ENCODE data around the gene ARID4B.

ARID4B gene

GRCh38 chr1:235181561-235182245 lies 146.3 kb downstream of the ARID4B start:
- H4K91ac ChIP-seq (ENCODE audit: low read depth, low read length), result no peak overlapping the region
- no peak overlapping the region for H4K12ac ChIP-seq (ENCODE audit: low read depth, low read length)
- no peak overlapping the region for H2BK5ac ChIP-seq (ENCODE audit: low read depth, low read length, poor library complexity)
- no CpG with 5 or more reads among the region's 8 CpGs for WGBS (ENCODE audit: extremely low coverage, insufficient coverage, insufficient read length)
- no peak overlapping the region for H2BK12ac ChIP-seq (ENCODE audit: low read length)
- no peaks in the 10 kb centered on the region for H3K79me2 ChIP-seq (ENCODE audit: control insufficient read depth, insufficient read depth, low read length, poor library complexity)
- H3K18ac ChIP-seq (ENCODE audit: low read length), result no peak overlapping the region
- no peak overlapping the region for H2AK5ac ChIP-seq (ENCODE audit: low read length)
- no peak overlapping the region for H3K14ac ChIP-seq (ENCODE audit: low read length)
- no peaks in the 10 kb centered on the region for H3K27me3 ChIP-seq (ENCODE audit: insufficient read depth, low read length)
- H3K27ac ChIP-seq (ENCODE audit: low read depth, low read length), result no peak overlapping the region
- no peak overlapping the region for H3K9ac ChIP-seq (ENCODE audit: low read length)
- no peaks in the 10 kb centered on the region for H3K79me1 ChIP-seq (ENCODE audit: low read length)
- H3K4ac ChIP-seq (ENCODE audit: low read depth, low read length), result no peak overlapping the region
- H3K23ac ChIP-seq (ENCODE audit: low read length), result no peak overlapping the region
- no peak for DNase-seq
- no peaks in the 10 kb centered on the region for H3K9me3 ChIP-seq (ENCODE audit: insufficient read depth, low read depth, low read length)
- peaks cover 15 to 17% of the 10 kb centered on the region in 2 experiments for H3K36me3 ChIP-seq (ENCODE audit: control insufficient read depth in 1 of 2, insufficient read depth in 2 of 2, low read length in 2 of 2)
- H3K4me1 ChIP-seq (ENCODE audit: control insufficient read depth in 1 of 2, insufficient read depth in 2 of 2, low read length in 2 of 2), result peaks cover 0 to under 1% of the 10 kb centered on the region in 2 experiments
- no peak overlapping the region for H2AFZ ChIP-seq (ENCODE audit: insufficient read depth, low read length, poor library complexity)
- H3K4me3 ChIP-seq (ENCODE audit: low read depth, low read length), result no peak overlapping the region
- no peak overlapping the region for H3K4me2 ChIP-seq (ENCODE audit: low read length)
- H2BK120ac ChIP-seq (ENCODE audit: insufficient read depth, low read length, poor library complexity), result no peak overlapping the region
- H4K8ac ChIP-seq (ENCODE audit: low read depth, low read length), result no peak overlapping the region

- no peak overlapping the region for H2AK5ac ChIP-seq (ENCODE audit: low read length)
- no peak overlapping the region for H2BK12ac ChIP-seq (ENCODE audit: low read length)
- no peak overlapping the region for H4K12ac ChIP-seq (ENCODE audit: low read depth, low read length)
- no peak overlapping the region for H2AFZ ChIP-seq (ENCODE audit: insufficient read depth, low read length, poor library complexity)
- H3K4me2 ChIP-seq (ENCODE audit: low read length), result no peak overlapping the region
- no peak overlapping the region for H3K14ac ChIP-seq (ENCODE audit: low read length)
- H3K27ac ChIP-seq (ENCODE audit: low read depth, low read length), result no peak overlapping the region
- H3K9ac ChIP-seq (ENCODE audit: low read length), result no peak overlapping the region
- no peak overlapping the region for H4K8ac ChIP-seq (ENCODE audit: low read depth, low read length)
- H3K79me2 ChIP-seq (ENCODE audit: control insufficient read depth, insufficient read depth, low read length, poor library complexity), result no peaks in the 10 kb centered on the region
- no peak for DNase-seq
- H3K4me1 ChIP-seq (ENCODE audit: control insufficient read depth in 1 of 2, insufficient read depth in 2 of 2, low read length in 2 of 2), result peaks cover 3% of the 10 kb centered on the region in 2 experiments
- H3K36me3 ChIP-seq (ENCODE audit: control insufficient read depth in 1 of 2, insufficient read depth in 2 of 2, low read length in 2 of 2), result peaks cover 18% of the 10 kb centered on the region in 2 experiments
- no peak overlapping the region for H3K4ac ChIP-seq (ENCODE audit: low read depth, low read length)
- no peak overlapping the region for H2BK120ac ChIP-seq (ENCODE audit: insufficient read depth, low read length, poor library complexity)
- no peak overlapping the region for H3K23ac ChIP-seq (ENCODE audit: low read length)
- no CpG with 5 or more reads among the region's 5 CpGs for WGBS (ENCODE audit: extremely low coverage, insufficient coverage, insufficient read length)
- no peaks in the 10 kb centered on the region for H3K27me3 ChIP-seq (ENCODE audit: insufficient read depth, low read length)
- no peak overlapping the region for H4K91ac ChIP-seq (ENCODE audit: low read depth, low read length)
- H3K9me3 ChIP-seq (ENCODE audit: insufficient read depth, low read depth, low read length), result no peaks in the 10 kb centered on the region
- no peaks in the 10 kb centered on the region for H3K79me1 ChIP-seq (ENCODE audit: low read length)
- no peak overlapping the region for H3K18ac ChIP-seq (ENCODE audit: low read length)
- no peak overlapping the region for H2BK5ac ChIP-seq (ENCODE audit: low read depth, low read length, poor library complexity)
- H3K4me3 ChIP-seq (ENCODE audit: low read depth, low read length), result no peak overlapping the region
Observed at GRCh38 chr1:235180916-235181460, 147.0 kb downstream of the ARID4B start.

GRCh38 chr1:235176486-235176885 lies 151.5 kb downstream of the ARID4B start:
- DNase-seq, result no peak
- Histone ChIP-seq H3K9me3 (ENCODE audit: insufficient read depth, low read depth, low read length) (no peaks in the 10 kb centered on the region), H3K14ac (ENCODE audit: low read length) (no peak overlapping the region), H3K27me3 (ENCODE audit: insufficient read depth, low read length) (no peaks in the 10 kb centered on the region), H2BK5ac (ENCODE audit: low read depth, low read length, poor library complexity) (no peak overlapping the region), H3K23ac (ENCODE audit: low read length) (no peak overlapping the region), H2AFZ (ENCODE audit: insufficient read depth, low read length, poor library complexity) (no peak overlapping the region), H3K36me3 (ENCODE audit: control insufficient read depth in 1 of 2, insufficient read depth in 2 of 2, low read length in 2 of 2) (peaks cover 27 to 28% of the 10 kb centered on the region in 2 experiments), H2AK5ac (ENCODE audit: low read length) (no peak overlapping the region), H3K9ac (ENCODE audit: low read length) (no peak overlapping the region), H4K8ac (ENCODE audit: low read depth, low read length) (no peak overlapping the region), H3K27ac (ENCODE audit: low read depth, low read length) (no peak overlapping the region), H4K91ac (ENCODE audit: low read depth, low read length) (no peak overlapping the region), H4K12ac (ENCODE audit: low read depth, low read length) (no peak overlapping the region), H2BK12ac (ENCODE audit: low read length) (no peak overlapping the region), H3K4ac (ENCODE audit: low read depth, low read length) (no peak overlapping the region), H3K4me2 (ENCODE audit: low read length) (no peak overlapping the region), H2BK120ac (ENCODE audit: insufficient read depth, low read length, poor library complexity) (no peak overlapping the region), H3K4me1 (ENCODE audit: control insufficient read depth in 1 of 2, insufficient read depth in 2 of 2, low read length in 2 of 2) (peaks cover 3% of the 10 kb centered on the region in 2 experiments), H3K79me1 (ENCODE audit: low read length) (no peaks in the 10 kb centered on the region), H3K79me2 (ENCODE audit: control insufficient read depth, insufficient read depth, low read length, poor library complexity) (no peaks in the 10 kb centered on the region), H3K4me3 (ENCODE audit: low read depth, low read length) (no peak overlapping the region), H3K18ac (ENCODE audit: low read length) (peak overlapping the region; percentile 6)
- no CpG with 5 or more reads among the region's 7 CpGs for WGBS (ENCODE audit: extremely low coverage, insufficient coverage, insufficient read length)

GRCh38 chr1:235169986-235170385 lies 158.0 kb downstream of the ARID4B start:
- H3K79me1 ChIP-seq (ENCODE audit: low read length), result no peaks in the 10 kb centered on the region
- H2AFZ ChIP-seq (ENCODE audit: insufficient read depth, low read length, poor library complexity), result no peak overlapping the region
- no peak overlapping the region for H4K91ac ChIP-seq (ENCODE audit: low read depth, low read length)
- no peak overlapping the region for H3K23ac ChIP-seq (ENCODE audit: low read length)
- peaks cover 25 to 33% of the 10 kb centered on the region in 2 experiments for H3K36me3 ChIP-seq (ENCODE audit: control insufficient read depth in 1 of 2, insufficient read depth in 2 of 2, low read length in 2 of 2)
- H3K4ac ChIP-seq (ENCODE audit: low read depth, low read length), result no peak overlapping the region
- no peak overlapping the region for H2AK5ac ChIP-seq (ENCODE audit: low read length)
- no peak overlapping the region for H3K9ac ChIP-seq (ENCODE audit: low read length)
- no peak overlapping the region for H2BK12ac ChIP-seq (ENCODE audit: low read length)
- no peak overlapping the region for H3K4me3 ChIP-seq (ENCODE audit: low read depth, low read length)
- no peak overlapping the region for H4K8ac ChIP-seq (ENCODE audit: low read depth, low read length)
- no peaks in the 10 kb centered on the region for H3K79me2 ChIP-seq (ENCODE audit: control insufficient read depth, insufficient read depth, low read length, poor library complexity)
- H3K27me3 ChIP-seq (ENCODE audit: insufficient read depth, low read length), result no peaks in the 10 kb centered on the region
- no peak overlapping the region for H3K27ac ChIP-seq (ENCODE audit: low read depth, low read length)
- DNase-seq, result peak; percentile 5 to 12
- no peaks in the 10 kb centered on the region for H3K9me3 ChIP-seq (ENCODE audit: insufficient read depth, low read depth, low read length)
- H4K12ac ChIP-seq (ENCODE audit: low read depth, low read length), result no peak overlapping the region
- no peak overlapping the region for H2BK120ac ChIP-seq (ENCODE audit: insufficient read depth, low read length, poor library complexity)
- no peak overlapping the region for H3K14ac ChIP-seq (ENCODE audit: low read length)
- no peaks in the 10 kb centered on the region for H3K4me1 ChIP-seq (ENCODE audit: control insufficient read depth in 1 of 2, insufficient read depth in 2 of 2, low read length in 2 of 2)
- H3K18ac ChIP-seq (ENCODE audit: low read length), result no peak overlapping the region
- H3K4me2 ChIP-seq (ENCODE audit: low read length), result no peak overlapping the region
- H2BK5ac ChIP-seq (ENCODE audit: low read depth, low read length, poor library complexity), result no peak overlapping the region

Measured in trophoblast cell (in vitro differentiated cells and primary cell).